AG04450 (cell line): ENCODE measurements around the gene TRPV3. TPM values are rescaled to one million over a fixed set of nuclear protein-coding genes. Genes with fewer than 3 reads are reported as not detected.

Experiments used
- CTCF ChIA-PET: fragments of 300-600, 350-600 bp; formaldehyde crosslinking; extraction: SDS; loops from one replicate; lab custom pipeline; 2022; ENCODE audit warnings: antibody characterized with exemption, inconsistent platforms; lab: Charles Lee
- POLR2A ChIA-PET: fragments of 350-600 bp; formaldehyde crosslinking; extraction: SDS; loops from one replicate; lab custom pipeline; 2021; ENCODE audit warnings: antibody characterized with exemption, inconsistent platforms; lab: Yijun Ruan, JAX
- DNase-seq: peaks from one replicate; pipeline ENCODE4 v3.0.0-alpha.2; 2011; ENCODE audit warnings: low read depth, low spot score
- H3K27ac ChIP-seq: one replicate; pipeline ENCODE4 v1.5.1; 2012; ENCODE audit warnings: low read depth, low read length, control low read depth
- H3K27me3 ChIP-seq: one replicate; pipeline ENCODE4 v1.6.0; 2012; ENCODE audit warnings: low read length; ENCODE audit not compliant: control insufficient read depth, insufficient read depth
- H3K4me3 ChIP-seq: 2 replicates; pipeline ENCODE4 v1.5.1; 2011; ENCODE audit warnings: mild to moderate bottlenecking, low read depth, low read length, control low read depth
- H3K9me3 ChIP-seq: 2 replicates; pipeline ENCODE4 v1.5.1; 2012; ENCODE audit warnings: low read length; ENCODE audit not compliant: control insufficient read depth, insufficient read depth
- CTCF ChIP-seq: IDR thresholded peaks from 2 replicates; pipeline ENCODE4 v1.5.1; 2011; ENCODE audit warnings: low read depth, low read length, control low read depth, inconsistent platforms
- polyA plus RNA-seq: library from polyadenylated mRNA; depleted of rRNA; stranded (reverse); fragments of >200 nt; gene quantifications from 2 replicates; pipeline ENCODE4 v1.2.3, GENCODE V29; 2011

The TRPV3 gene
- polyA plus RNA-seq, 1 experiment = 0.24 TPM

GRCh38 chr17:3545151-3545550, 12.5 kb downstream of the TRPV3 start:
- no peak overlapping the region for H3K27ac ChIP-seq
- no peaks in the 10 kb centered on the region for H3K9me3 ChIP-seq
- H3K4me3 ChIP-seq = no peak overlapping the region
- H3K27me3 ChIP-seq = peaks cover 17% of the 10 kb centered on the region
- POLR2A ChIA-PET = no interaction called here
- CTCF ChIA-PET = no interaction called here
- DNase-seq = no peak
- no peak for TF ChIP-seq CTCF

- POLR2A ChIA-PET = no interaction called here
- Histone ChIP-seq H3K9me3 (no peaks in the 10 kb centered on the region), H3K4me3 (no peak overlapping the region), H3K27ac (no peak overlapping the region), H3K27me3 (peaks cover 17% of the 10 kb centered on the region)
- no peak for TF ChIP-seq CTCF
- DNase-seq = no peak
- CTCF ChIA-PET = no interaction called here
These were observed 13.2 kb downstream of the TRPV3 start for GRCh38 chr17:3544365-3544764.

GRCh38 chr17:3543453-3543852, 14.2 kb downstream of the TRPV3 start:
- ChIA-PET CTCF (interaction anchor here (0.5 kb wide), 1 partner anchor 10 kb away, joined by 8 read pairs; no protein-coding TSS in a partner anchor), POLR2A (no interaction called here)
- no peaks in the 10 kb centered on the region for H3K9me3 ChIP-seq
- no peak for TF ChIP-seq CTCF
- H3K4me3 ChIP-seq = no peak overlapping the region
- H3K27ac ChIP-seq = no peak overlapping the region
- DNase-seq = no peak
- peaks cover 17% of the 10 kb centered on the region for H3K27me3 ChIP-seq

- no peak for TF ChIP-seq CTCF
- no peak overlapping the region for H3K4me3 ChIP-seq
- no peak overlapping the region for H3K27ac ChIP-seq
- ChIA-PET POLR2A (no interaction called here), CTCF (no interaction called here)
- peaks cover 17% of the 10 kb centered on the region for H3K27me3 ChIP-seq
- no peaks in the 10 kb centered on the region for H3K9me3 ChIP-seq
- no peak for DNase-seq
These were observed 15.1 kb downstream of the TRPV3 start for GRCh38 chr17:3542410-3543088.

- POLR2A ChIA-PET = no interaction called here
- no peak overlapping the region for H3K27ac ChIP-seq
- CTCF ChIA-PET = no interaction called here
- peaks cover 17% of the 10 kb centered on the region for H3K27me3 ChIP-seq
- no peak for DNase-seq
- H3K9me3 ChIP-seq = no peaks in the 10 kb centered on the region
- H3K4me3 ChIP-seq = no peak overlapping the region
- no peak for TF ChIP-seq CTCF
These were observed 17.6 kb downstream of the TRPV3 start for GRCh38 chr17:3539881-3540540.
